HG03103 (cell line): ENCODE data around the gene OR2T29.
A peak's percentile ranks its signal among the peaks of the same experiment; 100 is the strongest.
"Not testable (repeated sequence)": the region's sequence is repeated elsewhere in the genome, so short reads cannot be mapped to it uniquely, and the experiment has no call there.

Experiments
- ATAC-seq: cut with Tn5 transposase; IDR thresholded peaks from one replicate; pipeline ENCODE4 v1.9.1; 2021; ENCODE audit warnings: low read depth; ENCODE audit not compliant: unreplicated experiment

The OR2T29 gene

GRCh38 chr1:248562672-248563071, at the start of gene OR2T29:
Gene OR2T29 (minus strand): TSS chr1:248562772. CDS start chr1:248559491, 3,281 bp downstream.
- ATAC-seq = not testable (repeated sequence)

- ATAC-seq = no peak
Measured at GRCh38 chr1:248611883-248612414, 49.4 kb upstream of the OR2T29 start.

- no peak for ATAC-seq
Measured at GRCh38 chr1:248610301-248610700, 47.7 kb upstream of the OR2T29 start.

- ATAC-seq = no peak
Measured at GRCh38 chr1:248599396-248599795, 36.8 kb upstream of the OR2T29 start.

- no peak for ATAC-seq
Measured at GRCh38 chr1:248597589-248597988, 35.0 kb upstream of the OR2T29 start, which contains the start of gene OR2T10. Gene OR2T10 (minus strand): TSS chr1:248597700. CDS start chr1:248593768, 3,932 bp downstream.

GRCh38 chr1:248596615-248597014, 34.0 kb upstream of the OR2T29 start:
- no peak for ATAC-seq

GRCh38 chr1:248593226-248593625, 30.7 kb upstream of the OR2T29 start:
- no peak for ATAC-seq

GRCh38 chr1:248592655-248593054, 30.1 kb upstream of the OR2T29 start:
- no peak for ATAC-seq

- ATAC-seq = no peak
Measured at GRCh38 chr1:248590055-248590454, 27.5 kb upstream of the OR2T29 start.

- no peak for ATAC-seq
Measured at GRCh38 chr1:248589334-248589733, 26.8 kb upstream of the OR2T29 start.

GRCh38 chr1:248585266-248585665, 22.7 kb upstream of the OR2T29 start:
- no peak for ATAC-seq

- ATAC-seq = no peak
Measured at GRCh38 chr1:248576260-248576980, 13.8 kb upstream of the OR2T29 start.

- ATAC-seq = not testable (repeated sequence)
Measured at GRCh38 chr1:248574657-248575056, 12.1 kb upstream of the OR2T29 start, which contains the start of gene OR2T34. Gene OR2T34 (minus strand): TSS chr1:248574757. CDS start chr1:248574757, 0 bp downstream.

- not testable (repeated sequence) for ATAC-seq
Measured at GRCh38 chr1:248573856-248574255, 11.3 kb upstream of the OR2T29 start.

GRCh38 chr1:248572049-248572448, 9.5 kb upstream of the OR2T29 start:
- ATAC-seq = peak; percentile 59

GRCh38 chr1:248570811-248571210, 8.2 kb upstream of the OR2T29 start:
- ATAC-seq = not testable (repeated sequence)

- ATAC-seq = not testable (repeated sequence)
Measured at GRCh38 chr1:248569049-248569448, 6.5 kb upstream of the OR2T29 start.

GRCh38 chr1:248565530-248566373, 3.2 kb upstream of the OR2T29 start:
- peak; percentile 69 for ATAC-seq

GRCh38 chr1:248551027-248551426, 11.5 kb downstream of the OR2T29 start:
- ATAC-seq = not testable (repeated sequence)

GRCh38 chr1:248547383-248547782, 15.2 kb downstream of the OR2T29 start:
- not testable (repeated sequence) for ATAC-seq

- ATAC-seq = not testable (repeated sequence)
Measured at GRCh38 chr1:248537449-248537848, 25.1 kb downstream of the OR2T29 start.
